Stimulated activated CD4-positive, alpha-beta T cell treated with anti-CD3 and anti-CD28 coated beads, TNF-alpha, amount 100 ng/mL, for 24 hours (primary cell): ENCODE data around the gene PLD4.
"Not testable (repeated sequence)": the region's sequence is repeated elsewhere in the genome, so short reads cannot be mapped to it uniquely, and the experiment has no call there.

ENCODE experiments used
- DNase-seq, 3 experiments: peaks; one replicate each; pipeline ENCODE4 v3.0.0-alpha.2; 2020; ENCODE audit warnings: low read depth in 3 of 3

PLD4 gene

DNA sequence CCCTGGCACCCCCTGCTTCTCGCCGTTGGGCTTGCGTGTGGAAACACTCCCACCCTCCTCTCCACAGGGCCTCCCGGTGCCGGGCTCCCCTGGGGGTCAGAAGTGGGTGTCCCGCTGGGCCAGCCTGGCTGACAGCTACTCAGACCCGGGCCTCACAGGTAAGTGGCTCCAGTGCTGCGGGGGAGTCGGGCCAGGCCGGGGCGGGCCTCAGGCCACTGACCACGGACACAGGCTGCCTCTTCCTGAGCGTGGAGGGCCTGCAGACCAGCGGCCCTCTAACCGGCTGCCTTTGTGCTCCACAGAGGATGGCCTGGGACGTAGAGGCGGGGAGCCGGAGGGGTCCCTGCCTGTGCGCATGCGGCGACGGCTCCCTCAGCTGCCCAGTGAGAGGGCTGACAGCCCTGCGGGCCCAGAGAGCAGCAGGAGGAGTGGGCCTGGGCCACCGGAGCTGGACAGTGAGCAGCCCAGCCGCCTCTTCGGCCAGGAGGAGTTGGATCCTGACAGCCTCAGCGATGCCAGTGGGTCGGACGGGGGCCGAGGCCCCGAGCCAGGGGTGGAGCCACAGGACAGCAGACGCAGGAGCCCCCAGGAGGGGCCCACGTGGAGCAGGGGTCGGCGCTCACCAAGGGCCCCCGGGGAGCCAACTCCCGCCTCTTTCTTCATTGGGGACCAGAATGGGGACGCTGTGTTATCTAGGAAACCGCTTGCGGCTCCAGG is 38.5 kb upstream of the PLD4 start:
- no peak for DNase-seq

DNA sequence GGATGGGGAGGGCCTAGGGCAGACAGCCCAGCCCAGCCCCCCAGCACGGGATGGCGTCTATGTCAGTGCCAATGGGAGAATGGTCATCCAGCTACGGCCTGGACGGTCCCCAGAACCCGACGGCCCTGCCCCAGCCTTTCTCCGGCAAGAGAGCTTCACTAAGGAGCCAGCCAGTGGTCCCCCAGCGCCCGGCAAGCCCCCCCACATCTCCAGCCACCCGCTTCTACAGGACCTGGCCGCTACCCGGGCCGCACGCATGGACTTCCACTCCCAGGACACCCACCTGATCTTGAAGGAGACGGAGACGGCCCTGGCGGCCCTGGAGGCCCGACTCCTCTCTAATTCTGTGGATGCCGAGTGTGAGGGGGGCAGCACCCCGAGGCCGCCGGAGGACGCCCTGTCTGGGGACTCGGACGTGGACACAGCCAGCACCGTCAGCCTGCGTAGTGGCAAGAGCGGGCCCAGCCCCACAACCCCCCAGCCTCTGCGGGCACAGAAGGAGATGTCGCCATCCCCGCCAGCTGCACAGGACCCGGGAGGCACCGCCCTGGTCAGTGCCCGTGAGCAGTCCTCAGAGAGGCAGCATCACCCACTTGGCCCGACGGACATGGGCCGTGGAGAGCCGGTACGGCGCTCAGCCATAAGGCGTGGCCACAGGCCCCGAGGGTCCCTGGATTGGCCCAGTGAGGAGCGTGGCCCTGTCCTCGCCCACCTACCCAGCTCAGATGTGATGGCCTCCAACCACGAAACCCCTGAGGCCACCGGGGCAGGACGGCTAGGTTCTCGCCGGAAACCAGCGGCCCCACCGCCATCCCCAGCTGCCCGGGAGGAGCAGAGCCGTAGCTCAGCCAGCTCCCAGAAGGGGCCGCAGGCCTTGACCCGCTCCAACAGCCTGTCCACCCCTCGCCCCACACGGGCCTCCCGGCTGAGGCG is 37.7 kb upstream of the PLD4 start:
- DNase-seq = no peak

DNA sequence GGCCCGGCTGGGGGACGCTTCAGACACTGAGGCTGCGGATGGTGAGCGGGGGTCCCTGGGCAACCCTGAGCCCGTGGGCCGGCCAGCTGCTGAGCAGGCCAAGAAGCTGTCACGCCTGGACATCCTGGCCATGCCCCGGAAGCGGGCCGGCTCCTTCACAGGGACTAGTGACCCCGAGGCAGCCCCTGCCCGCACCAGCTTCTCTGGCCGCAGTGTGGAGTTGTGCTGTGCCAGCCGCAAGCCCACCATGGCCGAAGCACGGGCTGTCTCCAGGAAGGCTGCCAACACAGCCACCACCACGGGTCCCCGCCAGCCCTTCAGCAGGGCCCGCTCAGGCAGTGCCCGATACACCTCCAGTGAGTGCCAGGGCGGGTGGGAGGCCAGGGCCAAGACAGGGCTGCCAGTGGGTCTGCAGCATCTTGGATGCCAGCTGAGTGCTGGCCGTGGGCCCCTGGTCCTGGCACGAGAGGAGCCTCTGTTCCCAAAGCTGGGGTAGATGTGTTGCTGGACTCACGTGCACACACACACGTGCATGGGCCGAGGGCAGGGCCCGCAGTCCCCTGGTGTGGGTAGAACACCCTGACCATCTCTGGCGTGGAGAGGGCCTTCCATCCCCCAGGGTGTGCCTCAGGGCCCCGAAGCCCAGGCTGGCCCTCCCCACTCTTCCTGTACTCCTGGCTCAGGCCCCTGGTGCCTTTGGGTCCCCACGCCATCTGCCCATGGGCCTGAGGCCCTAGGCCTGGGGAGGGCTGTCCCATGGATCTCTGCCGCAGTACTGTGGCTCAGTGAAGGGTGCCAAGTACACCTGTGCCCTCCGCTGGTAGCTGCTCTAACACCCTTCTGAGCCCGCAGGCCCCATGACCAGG is 36.8 kb upstream of the PLD4 start:
- DNase-seq = no peak

DNA sequence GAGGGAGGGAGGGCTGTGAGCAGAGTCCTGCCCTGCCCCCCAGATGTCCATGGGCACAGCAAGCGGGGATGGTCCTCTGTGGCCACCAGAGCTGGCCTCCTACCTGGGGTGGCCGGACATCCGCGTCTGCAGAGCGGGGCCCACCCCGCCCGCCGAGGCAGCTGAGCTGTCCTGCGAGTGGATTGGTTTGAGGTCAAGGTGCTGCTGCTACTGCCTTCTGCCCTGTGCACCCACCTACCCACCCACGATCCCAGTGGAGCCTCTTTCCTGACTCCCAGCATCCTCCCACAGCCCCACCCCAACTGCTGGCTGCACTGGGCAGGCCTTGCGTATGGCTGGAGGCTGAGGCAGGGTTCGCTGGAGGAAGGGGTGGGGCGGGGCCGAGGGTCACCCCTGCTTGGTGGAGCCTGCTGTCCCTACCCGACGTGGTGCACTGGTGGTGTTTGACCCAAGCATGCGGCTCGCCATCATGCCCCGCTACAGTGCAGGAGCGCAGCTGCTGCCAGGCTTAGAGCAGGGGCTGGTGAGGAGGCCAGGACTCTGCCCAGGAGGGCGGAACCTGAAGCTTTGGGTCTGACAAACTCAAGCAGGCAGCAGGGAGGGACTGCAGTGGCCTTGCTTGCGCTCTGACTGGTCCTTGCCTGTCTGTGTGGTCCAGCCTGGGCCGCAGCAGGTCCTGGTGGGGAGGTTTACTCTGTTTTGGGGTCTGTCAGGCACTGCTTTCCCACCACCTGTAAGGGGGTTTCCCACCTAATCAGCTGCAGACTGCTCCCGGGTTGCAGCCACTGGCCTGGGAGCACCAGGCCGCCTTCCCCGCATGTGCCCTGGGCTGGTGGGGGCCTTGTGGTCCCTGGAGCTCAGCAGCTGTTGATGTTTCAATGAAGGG is 35.9 kb upstream of the PLD4 start:
- DNase-seq = no peak

DNA sequence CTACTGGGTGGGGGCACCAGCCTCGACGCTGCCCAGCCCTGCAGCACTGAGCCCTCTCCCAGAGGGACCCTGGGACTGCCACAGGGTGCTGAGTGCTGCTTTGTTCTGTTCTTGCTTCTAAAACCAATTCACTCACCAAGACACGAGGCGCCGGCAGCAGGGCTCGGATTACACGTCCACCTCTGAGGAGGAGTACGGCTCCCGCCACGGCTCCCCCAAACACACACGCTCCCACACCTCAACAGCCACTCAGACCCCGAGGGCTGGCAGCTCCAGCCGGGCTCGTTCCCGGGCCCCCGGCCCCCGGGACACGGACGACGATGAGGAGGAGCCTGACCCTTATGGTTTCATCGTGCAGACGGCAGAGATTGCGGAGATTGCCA is 35.3 kb upstream of the PLD4 start:
- DNase-seq = no peak

DNA sequence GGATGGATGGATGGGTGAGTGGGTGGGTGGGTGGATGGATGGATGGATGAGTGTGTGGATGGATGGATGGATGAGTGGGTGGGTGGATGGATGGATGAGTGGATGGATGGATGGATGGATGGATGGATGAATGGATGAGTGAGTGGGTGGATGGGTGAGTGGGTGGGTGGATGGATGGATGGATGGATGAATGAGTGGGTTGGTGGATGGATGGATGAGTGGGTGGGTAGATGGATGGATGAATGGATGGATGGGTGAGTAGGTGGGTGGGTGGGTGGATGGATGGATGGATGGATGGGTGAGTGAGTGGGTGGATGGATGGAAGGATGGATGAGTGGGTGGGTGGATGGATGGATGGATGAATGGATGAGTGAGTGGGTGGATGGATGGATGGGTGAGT is 34.4 kb upstream of the PLD4 start:
- DNase-seq = not testable (repeated sequence)

DNA sequence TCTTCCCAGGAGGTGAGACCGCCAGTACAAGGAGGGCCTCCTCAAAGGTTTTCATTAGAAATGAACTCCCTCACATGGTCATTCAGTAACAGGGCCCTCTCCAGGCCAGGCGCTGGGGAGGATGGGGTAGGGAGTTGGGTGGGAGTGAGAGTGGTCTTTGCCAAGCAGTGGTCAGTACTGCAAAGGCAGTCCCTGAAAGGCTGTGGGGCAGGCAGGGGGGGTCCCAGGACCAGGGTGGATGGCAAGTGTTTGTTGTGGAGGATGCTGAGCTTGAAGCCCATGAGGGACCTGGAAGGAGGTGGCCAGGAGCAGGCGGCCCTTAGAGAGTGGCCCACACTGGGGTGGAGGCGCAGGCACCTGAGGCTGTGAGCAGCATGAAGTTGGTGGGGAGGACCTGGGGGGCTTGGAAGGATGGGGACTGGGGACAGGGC is 33.5 kb upstream of the PLD4 start:
- DNase-seq = no peak

DNA sequence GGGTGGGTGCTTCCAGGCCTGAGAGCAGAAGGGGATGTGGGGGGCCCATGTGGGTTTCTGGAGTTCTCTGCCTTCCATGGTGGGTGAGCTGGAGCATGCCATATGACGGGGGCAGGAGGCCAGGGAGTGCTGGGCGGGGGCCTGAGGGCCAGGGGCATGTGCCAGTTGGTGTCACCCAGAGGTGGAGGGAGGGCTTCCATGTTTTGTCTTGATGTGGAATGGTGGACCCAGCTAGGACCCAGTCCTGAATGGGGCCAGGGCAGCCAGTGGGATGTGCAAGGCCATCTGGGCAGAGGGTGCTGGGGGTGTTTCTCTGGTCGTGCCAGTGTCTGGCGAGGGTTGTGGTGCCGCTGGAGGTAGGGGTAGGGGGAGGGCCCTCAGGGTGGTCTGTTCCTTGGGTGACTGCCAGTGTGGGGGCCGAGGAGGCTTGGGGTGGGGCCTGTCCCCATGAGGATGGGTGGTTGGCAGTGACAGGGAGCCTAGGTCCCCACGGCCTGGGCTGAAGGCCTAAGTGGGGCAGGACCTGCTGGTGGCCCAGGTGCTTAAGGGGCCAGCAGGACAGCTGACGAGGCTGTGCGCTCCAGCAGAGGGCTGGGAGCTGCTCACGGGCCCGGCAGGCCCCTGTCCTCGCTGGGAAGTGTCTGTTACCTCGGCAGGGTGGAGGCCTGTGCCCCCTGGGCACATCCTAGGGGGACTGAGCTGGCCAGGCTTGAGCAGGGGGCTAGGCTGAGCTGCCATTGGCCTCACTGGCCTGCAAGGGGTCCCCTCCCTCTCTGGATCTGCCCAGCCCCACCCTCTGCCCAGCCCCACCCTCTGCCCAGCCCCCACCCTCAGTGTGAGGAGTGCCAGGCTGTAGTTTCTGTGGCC is 32.8 kb upstream of the PLD4 start:
- DNase-seq = no peak

DNA sequence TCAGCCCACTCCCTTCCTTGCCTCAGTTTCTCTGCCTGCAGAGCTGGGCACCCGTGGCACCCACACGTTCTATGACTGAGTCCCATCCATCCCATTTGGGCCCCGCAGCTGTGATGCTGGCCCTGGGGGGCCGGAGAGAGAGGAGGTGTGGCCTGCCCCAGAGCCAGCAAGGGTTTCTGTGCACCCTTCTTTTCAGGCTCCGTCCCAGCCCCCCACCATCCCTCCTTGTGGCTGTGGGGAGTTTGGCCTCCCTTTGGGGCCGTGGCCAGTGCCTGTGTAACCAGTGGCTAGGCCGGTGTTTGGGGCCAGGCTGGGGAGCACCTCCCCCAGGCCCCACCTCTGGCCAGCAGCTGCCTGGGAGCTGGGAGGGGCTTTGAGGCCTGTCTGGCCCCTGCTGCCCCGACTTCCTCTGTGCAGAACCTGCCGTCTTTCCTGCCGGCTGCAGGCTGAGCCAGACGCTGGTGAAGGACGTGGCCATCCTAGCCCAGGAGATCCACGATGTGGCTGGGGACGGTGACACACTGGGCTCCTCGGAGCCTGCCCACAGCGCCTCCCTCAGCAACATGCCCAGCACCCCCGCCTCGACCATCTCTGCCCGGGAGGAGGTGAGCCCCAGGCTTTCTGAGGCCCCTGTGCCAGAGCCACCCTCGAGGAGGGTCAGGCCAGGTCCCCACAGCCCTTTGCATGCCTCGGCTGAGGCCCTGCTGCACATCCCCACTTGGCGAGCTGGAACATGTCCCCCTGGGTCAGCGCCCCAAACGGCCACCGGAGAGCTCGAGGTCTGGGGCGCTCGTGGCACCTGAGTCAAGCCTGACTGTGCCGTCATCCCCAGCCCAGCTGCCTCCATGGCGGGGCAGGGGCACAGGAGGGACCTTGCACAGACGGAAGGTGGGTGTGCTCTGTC is 31.9 kb upstream of the PLD4 start:
- DNase-seq = no peak

DNA sequence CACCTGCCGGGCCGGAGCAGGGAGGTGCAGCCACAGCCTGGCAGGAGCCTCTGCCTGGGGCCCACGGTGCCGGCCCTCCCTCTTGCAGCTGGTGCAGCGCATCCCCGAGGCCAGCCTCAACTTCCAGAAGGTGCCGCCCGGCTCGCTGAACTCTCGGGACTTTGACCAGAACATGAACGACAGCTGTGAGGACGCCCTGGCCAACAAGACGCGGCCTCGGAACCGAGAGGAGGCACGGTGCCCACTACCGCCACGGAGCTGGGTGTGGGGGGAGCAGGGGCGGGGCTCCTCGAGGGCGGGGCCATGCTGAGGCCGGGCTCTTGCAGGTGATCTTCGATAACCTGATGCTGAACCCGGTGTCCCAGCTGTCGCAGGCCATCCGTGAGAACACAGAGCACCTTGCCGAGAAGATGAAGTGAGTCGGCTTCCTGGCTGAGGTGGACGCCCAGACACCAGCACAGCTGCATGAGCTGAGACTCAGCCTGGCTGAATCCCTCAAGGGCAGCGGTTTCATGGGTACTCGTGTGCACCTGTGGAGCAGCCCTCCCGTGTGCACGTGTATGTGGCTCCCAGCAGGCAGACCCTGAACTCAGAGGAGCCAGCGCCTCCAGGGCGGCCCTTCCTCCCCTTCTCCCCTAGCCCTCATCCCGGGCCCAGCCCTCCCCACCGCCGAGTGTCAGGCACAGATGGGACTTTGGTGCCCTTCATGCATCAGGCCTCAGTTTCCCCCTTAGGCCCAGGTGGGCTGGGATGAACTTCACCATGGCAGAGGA is 31.1 kb upstream of the PLD4 start:
- no peak for DNase-seq

DNA sequence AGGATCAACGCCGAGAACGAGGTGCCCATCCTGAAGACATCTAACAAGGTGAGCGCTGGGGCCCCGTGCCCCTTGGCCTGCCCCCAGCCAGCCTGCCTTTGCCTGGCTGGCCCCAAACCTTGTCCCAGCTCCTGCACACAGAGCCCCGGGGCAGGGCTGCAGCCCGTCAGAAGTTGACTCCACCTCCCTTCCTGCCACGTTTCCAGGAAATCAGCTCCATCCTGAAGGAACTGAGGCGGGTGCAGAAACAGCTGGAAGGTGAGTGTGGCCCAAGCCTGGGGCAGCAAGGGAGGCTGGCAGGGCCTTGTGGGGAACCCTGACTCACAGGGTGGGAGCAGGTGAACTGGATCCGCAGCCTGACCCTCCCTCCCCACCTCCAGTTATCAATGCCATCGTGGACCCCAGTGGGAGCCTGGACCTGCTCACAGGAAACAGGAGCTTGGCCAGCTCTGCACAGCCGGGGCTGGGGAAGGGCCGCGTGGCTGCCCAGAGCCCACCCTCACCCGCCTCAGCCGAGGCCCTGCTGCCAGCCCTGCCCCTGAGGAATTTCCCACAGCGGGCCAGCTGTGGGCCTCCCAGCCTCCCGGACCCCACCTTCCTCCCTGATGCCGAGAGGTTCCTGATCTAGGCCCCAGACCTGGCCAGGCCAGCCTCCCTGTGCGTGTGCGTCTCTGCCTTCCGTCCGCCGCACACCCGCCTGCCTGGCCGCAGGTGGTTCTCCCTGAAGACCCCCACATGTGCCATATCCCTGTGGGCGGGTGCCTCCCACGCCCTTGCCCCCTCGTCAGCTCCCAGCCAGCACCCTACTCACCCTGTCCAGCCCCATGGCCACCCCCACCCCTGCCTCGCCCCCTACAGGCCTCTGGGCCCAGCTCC is 30.1 kb upstream of the PLD4 start:
- DNase-seq = no peak

DNA sequence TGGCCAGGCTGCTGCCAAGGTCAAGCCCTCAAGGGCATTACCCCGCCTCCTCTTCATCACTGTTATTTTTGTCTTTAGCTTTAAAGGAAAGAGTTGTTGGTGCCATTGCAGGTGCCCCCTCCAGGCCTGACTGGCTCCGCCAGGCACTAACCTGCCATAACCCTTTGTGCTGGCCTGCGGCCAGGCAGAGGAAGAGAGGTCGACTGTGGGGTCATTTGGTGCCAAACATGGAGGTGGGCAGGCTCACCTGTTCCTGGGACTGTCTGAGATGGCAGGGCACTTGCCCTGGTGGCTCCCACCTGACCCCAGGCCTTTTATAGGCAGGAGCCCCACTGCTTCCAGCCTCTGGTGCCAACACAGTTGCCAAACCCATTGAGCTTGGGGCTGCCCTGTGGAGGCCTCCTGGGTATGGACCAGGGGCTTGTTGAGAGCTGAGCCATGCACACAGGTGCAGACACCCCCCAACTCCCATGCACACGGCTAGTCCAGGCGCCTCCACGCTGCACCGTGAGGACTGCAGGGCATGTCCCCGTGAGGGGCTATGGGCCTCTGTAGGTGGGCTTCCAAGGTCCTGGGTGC is 29.4 kb upstream of the PLD4 start:
- DNase-seq = no peak

DNA sequence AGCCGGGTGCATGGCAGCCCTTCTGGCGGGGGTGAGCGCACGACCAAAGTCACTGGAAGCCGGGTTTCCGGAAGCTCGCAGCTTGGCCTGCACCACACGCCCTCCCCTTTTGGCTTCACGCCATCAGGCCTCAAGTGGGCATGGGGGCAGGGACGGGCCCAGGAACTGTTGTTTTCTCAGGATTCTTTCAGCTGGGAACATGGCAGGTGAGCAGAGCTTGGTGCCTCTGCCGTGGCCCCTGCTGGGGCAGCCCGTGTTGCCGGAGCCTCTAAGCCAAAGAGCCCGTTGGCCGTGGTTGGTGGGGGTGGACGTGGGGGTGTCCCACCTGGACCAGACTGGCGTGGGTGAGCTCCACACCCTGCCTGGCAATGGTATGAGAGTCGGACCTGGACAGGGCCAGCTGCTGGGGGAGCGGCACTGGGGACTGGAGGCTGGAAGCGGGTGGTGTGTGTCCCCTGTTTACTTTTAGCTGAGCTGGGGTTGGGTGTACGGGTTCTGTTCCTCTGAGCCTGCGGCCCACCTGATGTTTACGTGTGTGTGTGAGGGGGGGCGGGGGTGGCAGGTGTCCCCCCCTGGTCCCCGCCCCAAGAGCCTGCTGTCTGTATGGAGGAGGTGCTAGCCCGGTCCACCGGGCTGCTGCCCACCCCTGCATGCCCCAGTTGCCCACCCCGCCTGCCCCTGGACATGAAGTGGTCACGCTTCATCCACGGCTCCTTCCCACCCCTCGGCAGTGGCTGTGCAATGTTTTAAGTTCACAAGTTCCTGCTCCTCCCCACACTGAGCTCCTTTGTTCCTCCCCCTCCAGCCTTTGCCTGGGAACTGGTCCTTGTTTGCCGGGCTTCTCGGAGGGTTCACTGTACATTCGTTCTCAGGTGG is 28.7 kb upstream of the PLD4 start:
- DNase-seq = no peak

DNA sequence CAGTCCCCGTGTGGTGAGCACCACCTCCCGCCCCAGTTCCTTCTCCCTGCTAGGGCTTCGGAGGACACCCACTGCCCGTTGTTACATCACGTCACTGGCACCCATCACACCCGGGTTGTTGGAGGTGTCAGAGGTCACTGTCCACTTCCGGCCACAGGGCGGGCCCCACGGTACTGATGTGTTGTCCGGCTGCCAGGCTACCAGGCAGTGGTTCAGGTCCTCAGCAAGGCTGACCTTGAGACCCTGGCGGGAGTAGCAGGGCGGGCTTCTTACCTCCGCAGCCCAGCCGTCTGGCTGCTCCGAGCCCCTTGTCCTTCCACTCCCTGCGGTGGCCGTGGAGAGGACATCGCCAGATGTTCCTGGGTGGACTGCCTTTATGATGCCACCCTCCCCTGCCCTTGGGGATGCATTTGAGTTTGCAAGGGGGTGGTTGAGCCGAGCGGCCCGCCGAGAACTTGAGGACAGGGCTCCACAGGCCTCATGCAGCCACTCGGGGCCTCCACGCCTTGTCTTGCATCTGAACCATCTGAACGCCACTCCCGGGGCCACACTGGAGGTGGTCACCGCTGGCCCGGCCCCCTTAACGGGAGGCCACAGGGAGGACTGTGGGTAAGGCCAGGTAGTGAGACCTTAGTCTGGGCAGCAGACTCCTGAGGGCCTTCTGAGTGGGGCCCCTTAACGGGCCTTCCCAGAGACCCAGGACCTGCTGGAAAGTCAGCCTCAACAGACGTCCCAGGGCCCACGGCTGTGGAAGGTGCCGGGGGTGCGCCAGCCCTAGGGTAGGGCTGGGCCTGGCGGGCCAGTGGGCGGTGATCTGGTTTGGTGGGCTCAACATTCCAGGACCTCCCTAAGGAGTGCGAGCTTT is 27.1 kb upstream of the PLD4 start:
- no peak for DNase-seq

DNA sequence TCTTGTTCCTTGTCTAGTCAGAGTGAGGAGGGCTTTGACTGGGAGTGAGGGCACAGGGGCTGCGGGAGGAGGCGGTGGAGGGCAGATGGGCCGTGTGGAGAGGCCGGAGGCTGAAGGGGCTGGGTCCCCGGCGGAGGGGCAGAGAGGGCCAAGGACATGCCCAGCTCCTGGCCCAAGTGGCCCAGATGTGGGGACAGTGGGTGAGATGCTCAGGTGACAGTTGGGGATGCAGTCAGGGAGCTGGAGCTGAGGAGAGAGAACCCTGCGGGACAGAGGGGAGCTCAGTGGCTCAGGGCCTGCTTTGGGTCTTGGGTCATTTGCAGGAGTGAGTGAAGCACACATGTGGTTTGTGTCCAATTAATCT is 26.5 kb upstream of the PLD4 start:
- no peak for DNase-seq
